ENCODE measurements around the gene ULK3. TPM values are rescaled to one million over a fixed set of nuclear protein-coding genes. Genes with fewer than 3 reads are reported as not detected.

The ULK3 gene
- total and polyA plus RNA-seq, 10 of the 15 experiments (the other 5 are each of a cell fraction or from before 2014, with no cell fraction given) = 0.64 to 38.8 (median 27.1) TPM

- TF ChIP-seq PKNOX1 (IDR thresholded peaks at IDR 0.05) (no peak), NFXL1 (IDR thresholded peaks at IDR 0.05; ENCODE audit: borderline replicate concordance) (no peak), USF1 (IDR thresholded peaks at IDR 0.05; ENCODE audit: borderline replicate concordance, extremely low read length, insufficient read depth, low read depth, low read length) (no peak), SUZ12 (IDR thresholded peaks at IDR 0.05; ENCODE audit: unreplicated experiment) (no peak), RB1 (IDR thresholded peaks at IDR 0.05; ENCODE audit: borderline replicate concordance) (peak; percentile 64), FOXK2 (IDR thresholded peaks at IDR 0.05) (no peak), PAX8 (IDR thresholded peaks at IDR 0.05) (no peak), MXI1 (IDR thresholded peaks at IDR 0.05; ENCODE audit: low read depth, low read length) (peak; percentile 45; the same call in 1 of the 2 replicates), SP1 (IDR thresholded peaks at IDR 0.05; ENCODE audit: low read depth, low read length) (peak; percentile 69), FOXM1 (IDR thresholded peaks at IDR 0.05; ENCODE audit: low read depth, low read length) (peak; percentile 68; the same call in 1 of the 2 replicates), TCF3 (IDR thresholded peaks at IDR 0.05; ENCODE audit: borderline replicate concordance, insufficient read depth, low read depth, low read length) (0 out of 2 replicates have a peak, but pooled peaks have one; percentile 56), TBL1XR1 (IDR thresholded peaks at IDR 0.05; ENCODE audit: low read depth, low read length) (no peak), RBBP5 (conservative IDR thresholded peaks at IDR 0.05) (no peak), NR2F1 (conservative IDR thresholded peaks at IDR 0.05) (peak; percentile 93), SMC3 (IDR thresholded peaks at IDR 0.05; ENCODE audit: borderline replicate concordance, low read length) (peak; percentile 98), CEBPB (IDR thresholded peaks at IDR 0.05; ENCODE audit: borderline replicate concordance in 1 of 2, low read depth in 2 of 2, low read length in 2 of 2) (no peak), BHLHE40 (IDR thresholded peaks at IDR 0.05; ENCODE audit: borderline replicate concordance in 1 of 2, low read depth in 2 of 2, low read length in 1 of 2) (peak; percentile 32 to 66; a peak in 2 of 4 replicates), HCFC1 (IDR thresholded peaks at IDR 0.05; ENCODE audit: low read length) (no peak; the same call in 1 of the 2 replicates), KLF5 (IDR thresholded peaks at IDR 0.05; ENCODE audit: partially characterized antibody) (no peak), BCL3 (IDR thresholded peaks at IDR 0.05; ENCODE audit: borderline replicate concordance, insufficient read depth, low read depth, low read length, poor library complexity, severe bottlenecking) (no peak), ZBTB33 (IDR thresholded peaks at IDR 0.05) (no peak), STAT1 (conservative IDR thresholded peaks at IDR 0.05) (peak; percentile 81), JUND (IDR thresholded peaks at IDR 0.05; ENCODE audit: low read depth, low read length) (no peak), ETV6 (conservative IDR thresholded peaks at IDR 0.05 in 1 of 2, IDR thresholded peaks at IDR 0.05 in 1 of 2; ENCODE audit: borderline replicate concordance in 1 of 2, low read depth in 1 of 2) (no peak), ZZZ3 (IDR thresholded peaks at IDR 0.05; ENCODE audit: control insufficient read depth, insufficient read length, low read depth) (no peak)
Measured at GRCh38 chr15:74799856-74800558, 42.9 kb downstream of the ULK3 start (continued).

Data from GM12878 (cell line).